ENCODE results near the gene KLK10. TPM values are rescaled to one million over a fixed set of nuclear protein-coding genes. Genes with fewer than 3 reads are reported as not detected.

KLK10 gene
- total RNA-seq, 1 donor from 2014 or later = 54.5 TPM

GRCh38 chr19:51031880-51032225, 12.3 kb upstream of the KLK10 start:
- Histone ChIP-seq H3K27me3 (no peaks in the 10 kb centered on the region), H3K9me3 (no peaks in the 10 kb centered on the region), H3K27ac (no peak overlapping the region), H3K4me3 (no peak overlapping the region), H3K4me1 (no peaks in the 10 kb centered on the region), H3K36me3 (no peaks in the 10 kb centered on the region)
- TF ChIP-seq POLR2AphosphoS5 (IDR thresholded peaks at IDR 0.05; ENCODE audit: insufficient read depth in 1 of 2, low read depth in 1 of 2) = no peak
- TF ChIP-seq CTCF (IDR thresholded peaks at IDR 0.05) = no peak
- no peak for TF ChIP-seq POLR2A (IDR thresholded peaks at IDR 0.05)
- DNase-seq (ENCODE audit: extremely low spot score in 2 of 2) = no peak
- intact Hi-C loops (cut with DNase I) = no loop called here

- H3K27me3 ChIP-seq = no peaks in the 10 kb centered on the region
- no peak for DNase-seq (ENCODE audit: extremely low spot score in 2 of 2)
Observed at GRCh38 chr19:51031220-51031879, 11.8 kb upstream of the KLK10 start.

GRCh38 chr19:51030631-51031030, 11.1 kb upstream of the KLK10 start:
- Histone ChIP-seq H3K4me1 (no peaks in the 10 kb centered on the region), H3K27me3 (no peaks in the 10 kb centered on the region), H3K4me3 (no peak overlapping the region), H3K36me3 (no peaks in the 10 kb centered on the region), H3K27ac (no peak overlapping the region), H3K9me3 (no peaks in the 10 kb centered on the region)
- DNase-seq (ENCODE audit: extremely low spot score in 2 of 2) = no peak
- TF ChIP-seq POLR2AphosphoS5 (IDR thresholded peaks at IDR 0.05; ENCODE audit: insufficient read depth in 1 of 2, low read depth in 1 of 2) (no peak), POLR2A (IDR thresholded peaks at IDR 0.05) (no peak), CTCF (IDR thresholded peaks at IDR 0.05) (no peak)
- intact Hi-C loops (cut with DNase I) = no loop called here

More at GRCh38 chr19:51031220-51031879, 11.8 kb upstream of the KLK10 start:
- no peak overlapping the region for H3K4me3 ChIP-seq
- TF ChIP-seq POLR2A (IDR thresholded peaks at IDR 0.05) (no peak), POLR2AphosphoS5 (IDR thresholded peaks at IDR 0.05; ENCODE audit: insufficient read depth in 1 of 2, low read depth in 1 of 2) (no peak), CTCF (IDR thresholded peaks at IDR 0.05) (no peak)
- H3K4me1 ChIP-seq = no peaks in the 10 kb centered on the region
- intact Hi-C loops (cut with DNase I) = no loop called here
- no peaks in the 10 kb centered on the region for H3K36me3 ChIP-seq
- H3K9me3 ChIP-seq = no peaks in the 10 kb centered on the region
- no peak overlapping the region for H3K27ac ChIP-seq

- no peaks in the 10 kb centered on the region for H3K27me3 ChIP-seq
- H3K4me1 ChIP-seq = peaks cover 4% of the 10 kb centered on the region
- intact Hi-C loops (cut with DNase I) = no loop called here
- H3K27ac ChIP-seq = no peak overlapping the region
- no peaks in the 10 kb centered on the region for H3K9me3 ChIP-seq
- no peak for DNase-seq (ENCODE audit: extremely low spot score in 2 of 2)
- H3K36me3 ChIP-seq = no peaks in the 10 kb centered on the region
- H3K4me3 ChIP-seq = no peak overlapping the region
- TF ChIP-seq POLR2AphosphoS5 (IDR thresholded peaks at IDR 0.05; ENCODE audit: insufficient read depth in 1 of 2, low read depth in 1 of 2) = no peak
- TF ChIP-seq POLR2A (IDR thresholded peaks at IDR 0.05) = no peak
- no peak for TF ChIP-seq CTCF (IDR thresholded peaks at IDR 0.05)
Observed at GRCh38 chr19:51029718-51030117, 10.2 kb upstream of the KLK10 start.

GRCh38 chr19:51027873-51028272, 8.4 kb upstream of the KLK10 start:
- intact Hi-C loops (cut with DNase I) = no loop called here

More at GRCh38 chr19:51027873-51028272, 8.4 kb upstream of the KLK10 start:
- Histone ChIP-seq H3K27ac (peak overlapping the region; percentile 89), H3K4me3 (no peak overlapping the region), H3K9me3 (no peaks in the 10 kb centered on the region), H3K36me3 (no peaks in the 10 kb centered on the region), H3K27me3 (no peaks in the 10 kb centered on the region), H3K4me1 (peaks cover 4% of the 10 kb centered on the region)
- DNase-seq (ENCODE audit: extremely low spot score in 2 of 2) = no peak
- TF ChIP-seq POLR2AphosphoS5 (IDR thresholded peaks at IDR 0.05; ENCODE audit: insufficient read depth in 1 of 2, low read depth in 1 of 2) = no peak
- TF ChIP-seq CTCF (IDR thresholded peaks at IDR 0.05) = no peak
- no peak for TF ChIP-seq POLR2A (IDR thresholded peaks at IDR 0.05)

Data from vagina (tissue), 2 donors.